HL-60 (cell line): Measurements from ENCODE around the gene TP73.

Experiments used
- DNase-seq, 2 experiments: peaks; one replicate each; pipeline ENCODE4 v3.0.0-alpha.2; 2010 to 2020; ENCODE audit warnings: low read depth in 1 of 2, low spot score in 1 of 2
- H3K27ac ChIP-seq: fragments of 250-450 bp; sonication (Bioruptor Pico); replicated peaks from 2 replicates; pipeline ENCODE4 v1.5.1; 2020; ENCODE audit warnings: mild to moderate bottlenecking, moderate library complexity
- H3K27me3 ChIP-seq: fragments of 250-450 bp; sonication (Bioruptor Pico); 2 replicates; pipeline ENCODE4 v1.5.1; 2021; ENCODE audit warnings: mild to moderate bottlenecking, moderate library complexity; ENCODE audit not compliant: insufficient read depth, poor library complexity, severe bottlenecking
- H3K4me3 ChIP-seq: replicated peaks from 2 replicates; pipeline ENCODE4 v1.5.1; 2011; ENCODE audit warnings: mild to moderate bottlenecking, control low read depth, low read length; ENCODE audit not compliant: insufficient read depth
- CTCF ChIP-seq: IDR thresholded peaks from one replicate; pipeline ENCODE4 v1.5.1; 2011; ENCODE audit warnings: low read length, control low read depth, inconsistent platforms; ENCODE audit not compliant: insufficient read depth
- GABPA ChIP-seq: IDR thresholded peaks from 2 replicates; pipeline ENCODE4 v1.6.1; 2012; ENCODE audit warnings: low read depth
- POLR2AphosphoS5 ChIP-seq: IDR thresholded peaks from 2 replicates; pipeline ENCODE4 v1.6.1; 2012; ENCODE audit warnings: low read depth
- REST ChIP-seq: IDR thresholded peaks from 2 replicates; pipeline ENCODE4 v1.6.1; 2012; ENCODE audit warnings: low read depth; ENCODE audit not compliant: insufficient replicate concordance
- SPI1 ChIP-seq: IDR thresholded peaks from 2 replicates; pipeline ENCODE4 v1.6.1; 2012; ENCODE audit warnings: low read depth, mild to moderate bottlenecking, borderline replicate concordance

Gene TP73

GRCh38 chr1:3636531-3636930, 15.8 kb upstream of the TP73 start:
- H3K27ac ChIP-seq = no peak overlapping the region
- no peak for TF ChIP-seq SPI1
- TF ChIP-seq CTCF = no peak
- TF ChIP-seq REST = no peak

GRCh38 chr1:3638027-3638426, 14.3 kb upstream of the TP73 start:
- H3K4me3 ChIP-seq = no peak overlapping the region
- no peak for DNase-seq
- no peaks in the 10 kb centered on the region for H3K27me3 ChIP-seq
- no peak overlapping the region for H3K27ac ChIP-seq
- TF ChIP-seq REST (no peak), POLR2AphosphoS5 (no peak), SPI1 (no peak), GABPA (no peak)

More at GRCh38 chr1:3636531-3636930, 15.8 kb upstream of the TP73 start:
- Histone ChIP-seq H3K4me3 (no peak overlapping the region), H3K27me3 (no peaks in the 10 kb centered on the region)
- DNase-seq = no peak

GRCh38 chr1:3638676-3639075, 13.6 kb upstream of the TP73 start:
- H3K27me3 ChIP-seq = no peaks in the 10 kb centered on the region
- no peak for DNase-seq
- H3K4me3 ChIP-seq = no peak overlapping the region
- TF ChIP-seq SPI1 (no peak), CTCF (no peak), POLR2AphosphoS5 (no peak), GABPA (no peak), REST (no peak)
- H3K27ac ChIP-seq = no peak overlapping the region

GRCh38 chr1:3639397-3639911, 12.9 kb upstream of the TP73 start:
- DNase-seq = no peak
- TF ChIP-seq POLR2AphosphoS5 (no peak), CTCF (no peak), GABPA (no peak), SPI1 (no peak), REST (no peak)
- Histone ChIP-seq H3K4me3 (no peak overlapping the region), H3K27ac (no peak overlapping the region), H3K27me3 (no peaks in the 10 kb centered on the region)
